K562 (cell line): Measurements from ENCODE around the gene SLC6A6. TPM values are rescaled to one million over a fixed set of nuclear protein-coding genes. Genes with fewer than 3 reads are reported as not detected.

Experiments used
- BRF1 ChIP-seq: IDR thresholded peaks from 3 replicates; pipeline ENCODE4 v1.6.1; 2011; ENCODE audit warnings: borderline replicate concordance, mild to moderate bottlenecking; ENCODE audit not compliant: insufficient read length; ENCODE audit errors: extremely low read depth
- ELF1 ChIP-seq: fragments of 200-800 bp; sonication (Bioruptor generic); IDR thresholded peaks from 2 replicates; pipeline ENCODE4 v1.6.1; 2016; ENCODE audit warnings: missing genetic modification characterization, missing compliant biosample characterization
- GATA2 ChIP-seq: sonication (generic); formaldehyde crosslinking; IDR thresholded peaks from 2 replicates; pipeline ENCODE4 v1.4.0; 2020; ENCODE audit warnings: mild to moderate bottlenecking, missing genetic modification reagents
- HDAC6 ChIP-seq: IDR thresholded peaks from 2 replicates; pipeline ENCODE4 v1.6.1; 2012; ENCODE audit warnings: low read depth, mild to moderate bottlenecking, control low read depth, inconsistent platforms, low read length, moderate library complexity
- HMG20A ChIP-seq: fragments of 450-650 bp; formaldehyde crosslinking; conservative IDR thresholded peaks from 2 replicates; pipeline ENCODE4 v1.4.0; 2020; ENCODE audit warnings: mild to moderate bottlenecking, mixed read lengths
- HNRNPL ChIP-seq: fragments of 200-400 bp; formaldehyde crosslinking; IDR thresholded peaks from 2 replicates; pipeline ENCODE4 v1.6.1; 2017; ENCODE audit warnings: low read depth, mild to moderate bottlenecking, low read length
- HNRNPUL1 ChIP-seq: fragments of 200-400 bp; formaldehyde crosslinking; IDR thresholded peaks from 2 replicates; pipeline ENCODE4 v1.6.1; 2017; ENCODE audit warnings: low read length
- MAFG ChIP-seq: fragments of 450-650 bp; conservative IDR thresholded peaks from 2 replicates; pipeline ENCODE4 v1.6.1; 2016; ENCODE audit warnings: missing genetic modification characterization, missing compliant biosample characterization
- RAD21 ChIP-seq, 2 experiments: fragments of 250-450 bp in 1 of 2; fragments of 450-650 bp in 1 of 2; sonication (Bioruptor Pico) in 1 of 2; formaldehyde crosslinking in 1 of 2; IDR thresholded peaks in 1 of 2; conservative IDR thresholded peaks in 1 of 2; 2 replicates each; pipeline versions ENCODE4 v1.4.0 to v1.8.0; 2020 to 2022; ENCODE audit warnings: mild to moderate bottlenecking in 2 of 2, moderate library complexity in 1 of 2
- SAP30 ChIP-seq: fragments of 200-600 bp; sonication (generic); IDR thresholded peaks from 2 replicates; pipeline ENCODE4 v1.6.1; 2012; ENCODE audit warnings: borderline replicate concordance, low read depth, mild to moderate bottlenecking, moderate library complexity, low read length, control low read depth, inconsistent platforms; ENCODE audit not compliant: insufficient read depth, poor library complexity, severe bottlenecking
- SOX6 ChIP-seq: fragments of 450-650 bp; IDR thresholded peaks from 2 replicates; pipeline ENCODE4 v1.6.1; 2014; ENCODE audit warnings: mild to moderate bottlenecking
- TAF15 ChIP-seq: fragments of 200-400 bp; formaldehyde crosslinking; IDR thresholded peaks from 2 replicates; pipeline ENCODE4 v1.6.1; 2017; ENCODE audit warnings: mild to moderate bottlenecking, low read depth, low read length, moderate library complexity
- TFAP4 ChIP-seq: sonication (generic); formaldehyde crosslinking; IDR thresholded peaks from 2 replicates; pipeline ENCODE4 v1.8.0; 2022; ENCODE audit warnings: missing genetic modification reagents, mild to moderate bottlenecking, moderate library complexity, borderline replicate concordance
- U2AF2 ChIP-seq: fragments of 200-400 bp; formaldehyde crosslinking; optimal IDR thresholded peaks from 2 replicates; pipeline ENCODE3; 2017; ENCODE audit warnings: low read depth, mild to moderate bottlenecking, low read length
- ZC3H8 ChIP-seq: fragments of 450-650 bp; IDR thresholded peaks from 2 replicates; pipeline ENCODE4 v1.6.1; 2017
- ZFP1 ChIP-seq: fragments of 450-650 bp; formaldehyde crosslinking; IDR thresholded peaks from 2 replicates; pipeline ENCODE4 v1.4.0; 2020; ENCODE audit warnings: mild to moderate bottlenecking, mixed read lengths
- ZNF23 ChIP-seq: fragments of 250-450 bp; sonication (Bioruptor Pico); IDR thresholded peaks from 2 replicates; pipeline ENCODE4 v1.4.0; 2020; ENCODE audit warnings: mild to moderate bottlenecking
- ZNF395 ChIP-seq: fragments of 200-800 bp; sonication (Bioruptor generic); IDR thresholded peaks from 2 replicates; pipeline ENCODE4 v1.6.1; 2017; ENCODE audit warnings: missing genetic modification characterization, missing compliant biosample characterization
- ZNF512 ChIP-seq: IDR thresholded peaks from 2 replicates; pipeline ENCODE4 v1.6.1; 2016; ENCODE audit warnings: missing genetic modification characterization, missing compliant biosample characterization
- polyA plus RNA-seq, 8 experiments: library from polyadenylated mRNA; depleted of rRNA in 4 of 8; stranded (reverse) in 5 of 8; unstranded in 3 of 8; fragments of >200 nt; fragmentation: Nextera tagmentation in 2 of 8; fragmentation: Illumina TruSeq in 1 of 8; extraction: Ambion mirVana in 2 of 8; extraction: Trizol in 1 of 8; gene quantifications; 2 replicates each; pipeline versions ENCODE4 v1.2.1 to v1.2.3, GENCODE V29; 2011 to 2014; ENCODE audit warnings: inconsistent platforms in 1 of 8, missing spikeins in 1 of 8
- total RNA-seq, 7 experiments: library from RNA; depleted of rRNA in 6 of 7; stranded (reverse); fragments of >200 nt in 6 of 7; fragmentation: Illumina TruSeq in 2 of 7; extraction: Trizol in 2 of 7; gene quantifications; 2 replicates each; pipeline versions ENCODE4 v1.2.1 to v1.2.3, GENCODE V29; 2011 to 2021; ENCODE audit warnings: low replicate concordance in 1 of 7
- TF ChIP-seq, protein P1 (sequence below): fragments of 450-650 bp; IDR thresholded peaks from 2 replicates; pipeline ENCODE4 v1.6.1; 2018; ENCODE audit warnings: mild to moderate bottlenecking, low read depth; ENCODE audit not compliant: partially characterized antibody
- TF ChIP-seq, protein P2 (sequence below): IDR thresholded peaks from 2 replicates; pipeline ENCODE4 v1.6.1; 2011; ENCODE audit warnings: borderline replicate concordance, low read depth, mild to moderate bottlenecking, moderate library complexity, low read length; ENCODE audit not compliant: insufficient read depth, poor library complexity, severe bottlenecking

SLC6A6 gene
- total and polyA plus RNA-seq, 9 of the 15 experiments (the other 6 are each of a cell fraction or from before 2014, with no cell fraction given) = 12.3 to 203 (median 93.2) TPM

DNA sequence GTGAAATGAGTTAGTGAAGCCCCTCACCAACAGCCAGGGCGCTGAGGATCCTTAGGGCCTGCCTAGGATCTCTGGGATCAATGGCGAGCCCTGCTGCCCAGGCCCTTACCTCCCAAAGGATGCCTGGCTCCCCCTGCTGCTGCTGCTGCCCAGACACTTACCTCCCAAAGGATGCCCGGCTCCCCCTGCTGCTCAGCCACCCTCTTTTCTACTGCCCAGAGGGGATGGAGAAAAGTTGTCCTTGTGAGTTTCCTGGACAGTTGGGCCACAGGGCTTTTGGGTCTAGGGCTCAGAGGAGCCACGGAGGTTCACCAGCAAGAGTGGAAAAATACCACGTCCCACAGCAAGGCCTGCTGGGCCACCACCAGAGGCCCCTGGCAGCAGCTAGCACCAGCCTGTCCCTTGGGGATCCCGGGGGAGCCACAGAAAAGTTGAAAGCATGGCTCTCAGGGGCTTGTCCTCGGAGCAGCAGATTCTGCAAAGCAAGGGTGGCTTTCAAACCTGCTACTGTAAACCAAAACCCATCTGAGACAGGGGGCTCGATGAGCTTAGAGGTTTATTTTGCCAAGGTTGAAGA is 59.4 kb downstream of the SLC6A6 start (continued):
- TF ChIP-seq ZNF395 (CRISPR knock-in tag) (no peak), ELF1 (tag) (no peak), RAD21 (CRISPR knock-in tag; conservative IDR thresholded peaks at IDR 0.05 in 1 of 2, IDR thresholded peaks at IDR 0.05 in 1 of 2) (peak; percentile 88 to 93), ZNF512 (tag) (no peak), HNRNPL (no peak), SOX6 (no peak), MAFG (tag) (no peak), ZFP1 (CRISPR knock-in tag) (no peak), ZNF23 (CRISPR knock-in tag) (no peak), TAF15 (no peak), U2AF2 (no peak), HNRNPUL1 (no peak), SAP30 (no peak), HDAC6 (no peak), GATA2 (no peak), ZC3H8 (no peak), BRF1 (no peak), TFAP4 (peak; percentile 43; the same call in 1 of the 2 replicates), HMG20A (CRISPR knock-in tag) (no peak)
- TF ChIP-seq, protein P1, sequence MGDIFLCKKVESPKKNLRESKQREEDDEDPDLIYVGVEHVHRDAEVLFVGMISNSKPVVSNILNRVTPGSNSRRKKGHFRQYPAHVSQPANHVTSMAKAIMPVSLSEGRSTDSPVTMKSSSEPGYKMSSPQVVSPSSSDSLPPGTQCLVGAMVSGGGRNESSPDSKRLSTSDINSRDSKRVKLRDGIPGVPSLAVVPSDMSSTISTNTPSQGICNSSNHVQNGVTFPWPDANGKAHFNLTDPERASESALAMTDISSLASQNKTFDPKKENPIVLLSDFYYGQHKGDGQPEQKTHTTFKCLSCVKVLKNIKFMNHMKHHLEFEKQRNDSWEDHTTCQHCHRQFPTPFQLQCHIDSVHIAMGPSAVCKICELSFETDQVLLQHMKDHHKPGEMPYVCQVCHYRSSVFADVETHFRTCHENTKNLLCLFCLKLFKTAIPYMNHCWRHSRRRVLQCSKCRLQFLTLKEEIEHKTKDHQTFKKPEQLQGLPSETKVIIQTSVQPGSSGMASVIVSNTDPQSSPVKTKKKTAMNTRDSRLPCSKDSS = no peak
- TF ChIP-seq, protein P2, sequence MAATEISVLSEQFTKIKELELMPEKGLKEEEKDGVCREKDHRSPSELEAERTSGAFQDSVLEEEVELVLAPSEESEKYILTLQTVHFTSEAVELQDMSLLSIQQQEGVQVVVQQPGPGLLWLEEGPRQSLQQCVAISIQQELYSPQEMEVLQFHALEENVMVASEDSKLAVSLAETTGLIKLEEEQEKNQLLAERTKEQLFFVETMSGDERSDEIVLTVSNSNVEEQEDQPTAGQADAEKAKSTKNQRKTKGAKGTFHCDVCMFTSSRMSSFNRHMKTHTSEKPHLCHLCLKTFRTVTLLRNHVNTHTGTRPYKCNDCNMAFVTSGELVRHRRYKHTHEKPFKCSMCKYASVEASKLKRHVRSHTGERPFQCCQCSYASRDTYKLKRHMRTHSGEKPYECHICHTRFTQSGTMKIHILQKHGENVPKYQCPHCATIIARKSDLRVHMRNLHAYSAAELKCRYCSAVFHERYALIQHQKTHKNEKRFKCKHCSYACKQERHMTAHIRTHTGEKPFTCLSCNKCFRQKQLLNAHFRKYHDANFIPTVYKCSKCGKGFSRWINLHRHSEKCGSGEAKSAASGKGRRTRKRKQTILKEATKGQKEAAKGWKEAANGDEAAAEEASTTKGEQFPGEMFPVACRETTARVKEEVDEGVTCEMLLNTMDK = peak; percentile 29
